HG02642 (cell line): ENCODE measurements around the gene HSPBP1.

Experiments used
- ATAC-seq: cut with Tn5 transposase; IDR thresholded peaks from one replicate; pipeline ENCODE4 v1.9.1; 2021; ENCODE audit warnings: mild to moderate bottlenecking; ENCODE audit not compliant: unreplicated experiment, poor library complexity

Gene HSPBP1

DNA sequence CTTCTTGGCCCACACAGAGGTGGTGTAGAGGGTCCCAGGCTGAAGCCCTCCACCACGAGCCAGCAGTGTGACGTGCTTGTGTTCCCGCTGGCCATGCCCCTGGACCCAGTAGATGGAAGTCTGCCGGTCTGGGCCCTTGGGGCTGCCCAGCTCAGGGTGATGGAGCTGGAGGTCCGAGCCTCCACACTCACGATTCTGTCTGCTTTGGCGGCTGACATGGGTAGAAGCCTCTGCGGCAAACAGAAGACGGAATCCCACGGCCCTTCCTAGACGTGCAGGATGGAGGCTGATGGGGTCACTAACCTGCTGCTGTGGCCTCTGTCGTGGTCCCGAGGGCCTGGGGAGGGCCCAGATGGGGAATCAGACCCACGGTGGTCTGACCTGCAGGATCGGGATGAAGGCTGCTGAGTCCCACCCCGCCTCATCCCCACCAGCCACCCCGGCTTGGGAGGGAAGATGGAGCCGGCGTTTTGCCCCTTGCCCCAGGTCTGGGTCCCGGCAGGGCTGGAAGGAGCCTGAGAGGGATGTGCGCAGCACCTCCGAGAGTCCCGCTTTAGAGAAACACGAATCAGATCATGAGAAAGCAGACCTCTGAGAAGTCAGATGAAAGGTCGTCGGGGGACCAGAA, 55.8 kb downstream of the HSPBP1 start:
- no peak for ATAC-seq

DNA sequence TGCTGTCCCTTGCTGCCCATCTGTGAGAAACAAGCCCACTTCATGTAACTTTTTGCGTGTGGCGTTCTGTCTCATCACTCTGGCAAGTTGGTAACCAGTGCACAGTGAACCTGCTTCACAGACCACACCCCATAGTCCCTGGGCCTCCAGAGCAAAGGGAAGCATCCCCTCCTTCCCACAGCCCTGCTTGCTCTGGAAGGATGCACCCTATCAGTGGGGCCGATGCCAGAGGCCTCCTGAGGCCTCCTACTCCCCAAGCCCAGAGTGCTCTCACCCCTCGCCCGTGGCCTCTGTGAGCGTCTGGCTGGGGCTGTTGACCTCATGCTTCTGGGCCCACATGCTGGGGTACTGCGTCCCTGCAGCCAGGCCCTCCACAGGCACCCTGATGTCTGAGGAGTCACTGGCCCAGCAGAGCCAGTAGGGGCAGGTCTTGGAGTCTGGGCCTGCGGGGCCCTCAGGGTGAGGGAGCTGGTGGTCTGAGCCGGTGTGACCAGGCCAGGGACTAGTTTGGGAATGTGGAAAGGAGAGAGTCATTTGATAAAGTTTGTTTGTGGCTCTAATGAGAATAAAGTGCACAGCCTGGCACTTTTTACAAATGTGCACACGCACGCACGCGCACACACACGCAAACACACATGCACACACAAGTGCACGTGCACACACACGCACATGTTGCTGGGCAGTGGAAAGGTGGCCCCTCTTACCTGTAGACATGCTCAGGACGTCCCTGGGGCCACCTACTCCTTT, 56.4 kb downstream of the HSPBP1 start:
- no peak for ATAC-seq

DNA sequence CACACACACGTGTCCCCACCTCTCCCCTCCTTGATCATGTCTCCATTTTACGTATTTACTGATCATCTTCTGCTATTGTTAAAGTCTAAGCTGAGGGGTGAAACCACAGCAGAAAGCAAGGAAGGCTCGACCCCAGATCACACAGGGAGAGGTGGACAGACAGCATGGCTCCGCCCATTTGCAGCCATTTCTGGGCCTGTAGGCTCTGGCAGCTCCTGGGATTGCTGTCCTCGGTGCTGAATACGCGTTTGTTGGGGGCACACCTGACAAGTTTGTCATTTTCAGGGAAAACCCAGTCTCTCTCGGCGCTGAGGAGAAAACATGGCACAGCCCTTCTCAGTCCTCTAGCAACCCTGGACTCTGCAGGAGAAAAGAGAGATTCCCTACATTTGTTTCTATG, 59.4 kb downstream of the HSPBP1 start:
- no peak for ATAC-seq

DNA sequence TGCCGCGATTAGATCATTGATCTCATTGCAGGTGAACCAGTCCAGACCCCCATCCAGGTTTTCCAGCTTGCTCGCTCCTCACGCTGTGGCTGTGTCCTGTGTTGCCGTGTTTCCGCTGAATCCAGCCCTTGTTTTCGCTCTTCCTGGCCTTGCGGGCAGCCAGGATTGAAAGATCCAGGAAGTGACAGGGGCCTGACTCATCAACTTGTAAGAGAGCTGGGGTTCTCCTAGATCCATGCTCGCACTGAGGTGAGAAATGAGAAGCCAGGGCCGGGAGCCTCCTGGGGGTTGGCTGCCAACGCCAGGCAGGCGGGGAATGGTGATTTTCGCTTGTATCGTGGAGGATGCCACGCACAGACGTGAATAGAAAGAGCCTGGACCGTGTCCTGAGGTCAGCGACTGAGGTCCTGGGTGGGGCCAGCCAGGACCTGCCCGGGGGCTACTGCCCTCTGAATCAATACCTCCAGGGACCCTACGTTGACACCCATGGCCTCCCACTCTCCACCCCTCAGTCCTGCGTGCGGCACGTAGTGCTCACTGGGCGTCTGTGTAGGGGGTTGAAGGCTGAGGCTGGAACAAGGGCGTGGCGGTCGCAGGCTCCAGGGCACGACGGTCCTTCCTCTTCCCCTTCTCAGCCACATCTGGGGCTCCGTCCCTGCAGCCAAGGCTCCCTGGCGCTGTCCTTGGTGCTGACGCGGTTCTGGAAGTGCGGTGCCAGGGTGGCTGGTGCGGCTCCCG, 63.3 kb downstream of the HSPBP1 start:
- ATAC-seq: no peak

DNA sequence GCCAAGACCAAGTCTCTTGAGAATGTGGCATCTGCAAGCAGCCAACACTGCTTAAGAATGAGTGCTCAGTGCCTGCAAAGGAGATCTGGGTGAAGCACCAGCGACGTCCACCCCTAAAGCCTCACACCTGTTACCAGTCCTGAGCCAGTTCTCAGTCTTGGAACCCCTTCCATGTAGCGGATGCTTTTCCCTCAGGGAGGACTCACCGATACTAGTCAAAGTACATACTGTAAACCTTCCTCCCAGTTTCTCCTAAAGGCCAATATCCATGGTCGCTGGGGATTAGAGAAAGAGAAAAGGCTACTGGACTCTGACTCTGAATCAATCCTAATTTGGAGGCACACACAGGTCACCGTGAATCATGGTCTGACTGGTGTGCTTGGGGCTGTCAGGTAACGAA, 66.4 kb downstream of the HSPBP1 start:
- no peak for ATAC-seq

DNA sequence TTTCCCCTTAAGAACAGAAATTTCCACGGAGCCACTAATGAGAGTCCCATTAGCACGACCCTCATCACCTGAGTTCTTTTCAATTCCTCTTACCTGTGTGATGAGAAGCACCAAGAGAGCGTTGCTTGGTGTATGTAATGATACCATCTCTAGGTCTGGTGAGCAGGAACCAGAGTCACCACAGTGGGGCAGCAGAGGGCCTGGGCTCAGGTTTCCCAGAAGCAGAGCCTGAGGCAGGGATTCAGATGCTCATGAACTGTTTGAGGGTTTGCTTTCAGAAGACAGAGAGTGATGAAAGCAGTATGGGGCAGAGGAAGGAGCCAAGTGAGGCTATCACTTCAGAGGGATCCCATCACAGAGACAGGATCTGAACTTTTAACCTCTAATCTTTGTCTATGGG, 67.5 kb downstream of the HSPBP1 start:
- ATAC-seq: no peak
